ENCODE results near the gene PDE6C. TPM values are rescaled to one million over a fixed set of nuclear protein-coding genes. Genes with fewer than 3 reads are reported as not detected.

PDE6C gene
- total RNA-seq, 1 donor from 2014 or later, result not detected

DNA sequence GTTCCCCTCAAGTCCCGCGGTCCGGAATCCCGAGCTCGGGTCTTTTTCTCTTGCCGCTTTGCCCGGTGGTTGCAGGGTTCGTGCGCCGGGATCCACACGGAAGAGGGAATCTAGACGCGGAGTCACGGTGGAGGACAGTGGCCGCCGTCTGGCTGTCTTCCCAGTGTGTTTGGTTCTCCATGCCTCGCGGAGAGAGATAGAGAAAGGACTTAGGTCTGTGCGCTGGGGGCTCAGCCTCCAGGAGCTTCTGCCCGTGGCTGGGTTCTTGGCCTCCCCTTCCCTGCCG, 44.3 kb upstream of the PDE6C start:
- Mint-ChIP-seq H3K4me3 (ENCODE audit: unreplicated experiment) (no peak overlapping the region), H3K4me1 (ENCODE audit: unreplicated experiment) (peaks cover 11% of the 10 kb centered on the region), H3K27me3 (ENCODE audit: unreplicated experiment) (peaks cover 20% of the 10 kb centered on the region), H3K36me3 (ENCODE audit: low read depth, unreplicated experiment) (no peaks in the 10 kb centered on the region), H3K27ac (ENCODE audit: unreplicated experiment) (no peak overlapping the region), H3K9me3 (ENCODE audit: unreplicated experiment) (no peaks in the 10 kb centered on the region)
- DNase-seq (ENCODE audit: low spot score), result no peak
- TF ChIP-seq, protein P1, sequence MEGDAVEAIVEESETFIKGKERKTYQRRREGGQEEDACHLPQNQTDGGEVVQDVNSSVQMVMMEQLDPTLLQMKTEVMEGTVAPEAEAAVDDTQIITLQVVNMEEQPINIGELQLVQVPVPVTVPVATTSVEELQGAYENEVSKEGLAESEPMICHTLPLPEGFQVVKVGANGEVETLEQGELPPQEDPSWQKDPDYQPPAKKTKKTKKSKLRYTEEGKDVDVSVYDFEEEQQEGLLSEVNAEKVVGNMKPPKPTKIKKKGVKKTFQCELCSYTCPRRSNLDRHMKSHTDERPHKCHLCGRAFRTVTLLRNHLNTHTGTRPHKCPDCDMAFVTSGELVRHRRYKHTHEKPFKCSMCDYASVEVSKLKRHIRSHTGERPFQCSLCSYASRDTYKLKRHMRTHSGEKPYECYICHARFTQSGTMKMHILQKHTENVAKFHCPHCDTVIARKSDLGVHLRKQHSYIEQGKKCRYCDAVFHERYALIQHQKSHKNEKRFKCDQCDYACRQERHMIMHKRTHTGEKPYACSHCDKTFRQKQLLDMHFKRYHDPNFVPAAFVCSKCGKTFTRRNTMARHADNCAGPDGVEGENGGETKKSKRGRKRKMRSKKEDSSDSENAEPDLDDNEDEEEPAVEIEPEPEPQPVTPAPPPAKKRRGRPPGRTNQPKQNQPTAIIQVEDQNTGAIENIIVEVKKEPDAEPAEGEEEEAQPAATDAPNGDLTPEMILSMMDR (IDR thresholded peaks at IDR 0.05; ENCODE audit: unreplicated experiment), result no peak

DNA sequence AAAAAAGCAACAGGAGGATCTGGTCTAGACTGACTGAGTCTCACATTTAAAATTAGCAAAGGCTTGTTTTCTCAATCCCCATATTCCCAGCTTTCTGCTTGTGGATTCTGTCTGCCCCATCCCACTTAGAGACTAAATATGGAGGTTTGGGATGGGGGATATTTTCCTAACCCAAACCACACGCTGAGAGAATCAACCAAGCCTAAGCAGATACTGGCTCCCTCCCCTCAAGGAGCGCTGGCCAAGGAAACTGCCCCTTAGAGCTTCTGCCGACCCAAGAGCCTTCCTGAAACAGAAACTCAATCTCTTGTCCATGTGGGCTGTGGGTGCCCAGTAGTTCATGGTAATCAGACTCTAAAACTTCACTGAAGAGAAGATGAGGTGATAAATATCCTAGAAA, 42.0 kb upstream of the PDE6C start:
- peaks cover 18% of the 10 kb centered on the region for H3K27me3 Mint-ChIP-seq (ENCODE audit: unreplicated experiment)

DNA sequence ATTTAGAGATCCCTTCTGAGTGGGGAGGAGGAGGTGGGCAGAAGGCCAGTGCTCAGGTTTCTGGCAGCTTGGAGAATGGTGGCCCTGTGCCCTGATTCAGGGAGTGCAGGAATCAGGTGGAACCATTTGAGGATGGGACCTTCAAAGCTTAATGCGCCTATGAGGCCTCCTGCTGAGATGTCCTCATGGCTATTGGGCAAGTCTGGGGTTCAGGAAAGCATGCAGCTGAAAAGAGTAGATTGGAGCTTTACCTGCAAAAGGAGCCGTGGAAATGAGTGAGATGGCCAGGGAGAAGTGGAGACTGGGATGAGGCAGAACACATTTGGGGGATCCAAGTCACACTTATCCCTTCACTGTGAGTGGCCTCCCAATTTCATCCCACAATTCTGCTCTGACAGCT, 39.7 kb upstream of the PDE6C start:
- Mint-ChIP-seq H3K9me3 (ENCODE audit: unreplicated experiment) (no peaks in the 10 kb centered on the region), H3K27me3 (ENCODE audit: unreplicated experiment) (peaks cover 12% of the 10 kb centered on the region), H3K4me1 (ENCODE audit: unreplicated experiment) (peaks cover 16% of the 10 kb centered on the region), H3K27ac (ENCODE audit: unreplicated experiment) (no peak overlapping the region), H3K36me3 (ENCODE audit: low read depth, unreplicated experiment) (no peaks in the 10 kb centered on the region), H3K4me3 (ENCODE audit: unreplicated experiment) (no peak overlapping the region)
- TF ChIP-seq, protein P1 (IDR thresholded peaks at IDR 0.05; ENCODE audit: unreplicated experiment), result no peak
- DNase-seq (ENCODE audit: low spot score), result no peak

More for the DNA sequence above, 42.0 kb upstream of the PDE6C start:
- H3K27ac Mint-ChIP-seq (ENCODE audit: unreplicated experiment), result no peak overlapping the region
- DNase-seq (ENCODE audit: low spot score), result no peak
- H3K36me3 Mint-ChIP-seq (ENCODE audit: low read depth, unreplicated experiment), result no peaks in the 10 kb centered on the region
- TF ChIP-seq, protein P1 (IDR thresholded peaks at IDR 0.05; ENCODE audit: unreplicated experiment), result no peak
- peaks cover 16% of the 10 kb centered on the region for H3K4me1 Mint-ChIP-seq (ENCODE audit: unreplicated experiment)
- no peak overlapping the region for H3K4me3 Mint-ChIP-seq (ENCODE audit: unreplicated experiment)
- no peaks in the 10 kb centered on the region for H3K9me3 Mint-ChIP-seq (ENCODE audit: unreplicated experiment)

DNA sequence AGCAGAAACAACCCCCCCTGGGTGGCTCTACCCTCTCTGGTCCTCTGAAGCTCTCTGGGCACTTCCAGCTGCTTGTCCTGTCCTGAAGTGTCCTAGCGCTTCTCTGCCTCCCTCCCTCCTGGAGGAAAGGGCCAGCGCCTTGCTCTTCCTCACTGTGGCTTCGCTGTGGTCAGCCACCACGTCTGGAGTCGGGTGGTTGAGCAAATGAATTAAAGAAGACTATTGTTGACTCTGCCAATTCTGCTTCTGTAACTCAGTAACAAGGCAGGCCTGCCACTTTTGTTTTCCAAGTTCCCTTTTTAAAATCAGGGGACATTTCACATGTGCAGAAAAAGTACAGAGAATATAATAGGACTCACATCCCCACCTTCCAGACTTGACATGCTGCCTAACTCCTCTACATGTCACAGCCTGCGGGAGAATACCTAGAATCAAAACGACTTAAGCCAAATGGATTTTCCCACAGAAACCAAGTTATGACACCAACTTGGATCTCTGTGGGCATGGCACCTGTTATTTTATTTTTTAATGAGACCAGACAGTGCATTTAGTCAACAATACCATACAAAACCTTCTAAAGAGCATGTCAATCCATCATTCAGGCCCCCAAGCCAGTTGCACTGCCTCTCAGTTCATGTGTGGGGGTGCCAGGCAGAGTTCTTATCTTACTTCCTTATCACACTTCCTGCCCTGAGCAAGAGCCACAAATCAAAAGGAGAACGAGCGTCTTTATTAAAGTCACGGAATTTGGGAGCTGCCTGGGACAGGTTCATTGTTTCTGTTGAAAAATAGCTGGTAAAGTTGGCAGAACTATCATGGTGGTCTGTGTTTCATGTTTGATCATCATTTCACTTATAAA, 39.1 kb upstream of the PDE6C start:
- H3K9me3 Mint-ChIP-seq (ENCODE audit: unreplicated experiment), result no peaks in the 10 kb centered on the region
- H3K27me3 Mint-ChIP-seq (ENCODE audit: unreplicated experiment), result peaks cover 9% of the 10 kb centered on the region
- DNase-seq (ENCODE audit: low spot score), result no peak
- H3K4me1 Mint-ChIP-seq (ENCODE audit: unreplicated experiment), result peaks cover 16% of the 10 kb centered on the region
- TF ChIP-seq, protein P1 (IDR thresholded peaks at IDR 0.05; ENCODE audit: unreplicated experiment), result no peak
- H3K36me3 Mint-ChIP-seq (ENCODE audit: low read depth, unreplicated experiment), result no peaks in the 10 kb centered on the region
- no peak overlapping the region for H3K4me3 Mint-ChIP-seq (ENCODE audit: unreplicated experiment)
- no peak overlapping the region for H3K27ac Mint-ChIP-seq (ENCODE audit: unreplicated experiment)

DNA sequence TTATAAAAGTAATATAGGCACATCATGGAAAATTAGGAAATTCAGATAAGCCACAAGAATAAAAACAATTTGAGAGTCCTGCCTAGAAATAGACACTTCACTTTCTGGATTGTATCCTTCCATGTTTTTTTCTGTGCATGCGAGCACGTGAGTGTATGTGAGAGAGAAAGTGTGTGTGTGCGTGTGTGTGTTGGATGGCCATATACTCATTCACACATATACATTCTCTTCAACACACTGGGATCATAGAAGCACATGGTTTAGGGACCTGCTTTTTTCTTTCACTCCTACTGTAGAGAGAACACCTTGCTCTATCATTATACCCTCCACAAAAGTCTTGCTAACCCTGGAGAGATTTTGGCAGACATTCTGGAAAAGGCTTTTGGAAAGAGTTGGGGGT, 38.4 kb upstream of the PDE6C start:
- Mint-ChIP-seq H3K4me1 (ENCODE audit: unreplicated experiment) (peaks cover 16% of the 10 kb centered on the region), H3K27ac (ENCODE audit: unreplicated experiment) (no peak overlapping the region), H3K9me3 (ENCODE audit: unreplicated experiment) (no peaks in the 10 kb centered on the region), H3K4me3 (ENCODE audit: unreplicated experiment) (no peak overlapping the region), H3K27me3 (ENCODE audit: unreplicated experiment) (peaks cover 6% of the 10 kb centered on the region), H3K36me3 (ENCODE audit: low read depth, unreplicated experiment) (no peaks in the 10 kb centered on the region)
- no peak for DNase-seq (ENCODE audit: low spot score)
- TF ChIP-seq, protein P1 (IDR thresholded peaks at IDR 0.05; ENCODE audit: unreplicated experiment), result no peak
